Adrenal gland (tissue), 5 donors: ENCODE results near the gene QSOX2.
A peak's percentile ranks its signal among the peaks of the same experiment; 100 is the strongest.

ENCODE experiments used
- POLR2A ChIP-seq, 2 donors: fragments of 450-650 bp; IDR thresholded peaks; one replicate each; pipeline ENCODE4 v1.6.1; 2017; ENCODE audit warnings: antibody characterized with exemption in 2 of 2, mild to moderate bottlenecking in 2 of 2, moderate library complexity in 1 of 2
- TF ChIP-seq, protein P1 (sequence below), 6 experiments: fragments of 450-650 bp in 4 of 6; fragments of 200-600 bp in 2 of 6; sonication (generic) in 1 of 6; IDR thresholded peaks; 1 replicate in 5 of 6; 2 replicates in 1 of 6; pipeline versions ENCODE4 v1.5.1 to v1.8.0; 2016 to 2021; ENCODE audit warnings: antibody characterized with exemption in 6 of 6, mild to moderate bottlenecking in 2 of 6, moderate library complexity in 1 of 6
- donor health status: DM: no; HTN: no; CAD: no.

- TF ChIP-seq POLR2A (IDR thresholded peaks at IDR 0.05) = peak in 1 of 2 donors; percentile 23
- TF ChIP-seq, protein P1, sequence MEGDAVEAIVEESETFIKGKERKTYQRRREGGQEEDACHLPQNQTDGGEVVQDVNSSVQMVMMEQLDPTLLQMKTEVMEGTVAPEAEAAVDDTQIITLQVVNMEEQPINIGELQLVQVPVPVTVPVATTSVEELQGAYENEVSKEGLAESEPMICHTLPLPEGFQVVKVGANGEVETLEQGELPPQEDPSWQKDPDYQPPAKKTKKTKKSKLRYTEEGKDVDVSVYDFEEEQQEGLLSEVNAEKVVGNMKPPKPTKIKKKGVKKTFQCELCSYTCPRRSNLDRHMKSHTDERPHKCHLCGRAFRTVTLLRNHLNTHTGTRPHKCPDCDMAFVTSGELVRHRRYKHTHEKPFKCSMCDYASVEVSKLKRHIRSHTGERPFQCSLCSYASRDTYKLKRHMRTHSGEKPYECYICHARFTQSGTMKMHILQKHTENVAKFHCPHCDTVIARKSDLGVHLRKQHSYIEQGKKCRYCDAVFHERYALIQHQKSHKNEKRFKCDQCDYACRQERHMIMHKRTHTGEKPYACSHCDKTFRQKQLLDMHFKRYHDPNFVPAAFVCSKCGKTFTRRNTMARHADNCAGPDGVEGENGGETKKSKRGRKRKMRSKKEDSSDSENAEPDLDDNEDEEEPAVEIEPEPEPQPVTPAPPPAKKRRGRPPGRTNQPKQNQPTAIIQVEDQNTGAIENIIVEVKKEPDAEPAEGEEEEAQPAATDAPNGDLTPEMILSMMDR (IDR thresholded peaks at IDR 0.05) = peak in 3 of 6 experiments; percentile 27 to 35 (median 30)
Observed at GRCh38 chr9:136254381-136255165, 9.0 kb upstream of the QSOX2 start.
